HG02943 (cell line): ENCODE measurements around the gene MACROD2.
"Not testable (repeated sequence)": the region's sequence is repeated elsewhere in the genome, so short reads cannot be mapped to it uniquely, and the experiment has no call there.

ENCODE experiments used
- ATAC-seq: cut with Tn5 transposase; IDR thresholded peaks from one replicate; pipeline ENCODE4 v1.9.1; 2021; ENCODE audit warnings: mild to moderate bottlenecking, low read depth, moderate library complexity; ENCODE audit not compliant: unreplicated experiment

MACROD2 gene

DNA sequence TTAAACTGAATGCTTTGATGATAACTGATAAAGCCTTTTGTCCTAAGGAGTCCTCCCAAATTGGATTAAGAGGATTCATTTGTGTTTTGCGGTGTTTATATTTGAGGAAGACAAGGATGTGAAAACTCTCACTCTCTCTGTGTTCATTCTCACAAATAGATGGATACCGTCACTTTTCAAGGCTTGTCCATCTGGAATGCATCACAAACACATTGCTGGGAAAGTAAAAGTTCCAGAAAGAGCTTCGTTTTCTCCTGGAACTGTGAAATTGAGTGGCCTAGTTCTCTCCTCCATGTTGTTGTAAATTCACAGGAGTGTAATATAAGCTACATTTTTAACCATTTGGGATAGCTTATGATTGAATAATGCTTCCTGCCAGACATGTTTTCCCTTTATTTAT lies 923.7 kb downstream of the MACROD2 start:
- no peak for ATAC-seq

DNA sequence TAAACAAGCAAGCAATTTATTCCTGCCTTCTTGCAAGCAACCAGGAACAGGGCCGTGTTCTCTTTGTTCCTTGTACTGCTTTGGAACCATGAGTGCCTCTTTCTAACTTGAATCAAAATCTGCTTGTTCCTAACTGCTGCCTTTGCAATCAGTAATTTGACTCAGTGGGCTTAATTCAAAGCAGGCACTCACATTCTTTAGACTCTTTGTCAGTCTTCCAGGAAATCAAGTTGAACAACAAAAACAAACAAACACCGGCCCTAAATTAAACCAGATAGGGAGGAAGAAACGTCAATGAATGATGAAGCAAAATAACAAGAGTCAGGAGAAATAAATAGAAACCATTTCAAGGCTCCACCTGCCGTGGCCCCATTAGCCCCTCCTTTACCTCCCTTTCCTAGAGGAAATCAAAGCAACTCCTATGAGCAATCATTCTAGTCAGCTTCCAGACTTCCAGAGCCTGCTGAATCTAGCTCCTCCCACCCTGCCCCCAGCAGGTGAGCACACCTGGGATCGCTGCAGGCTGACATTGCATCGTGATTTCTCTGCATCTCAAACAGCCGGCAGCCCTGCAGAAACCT lies 924.3 kb downstream of the MACROD2 start:
- no peak for ATAC-seq

DNA sequence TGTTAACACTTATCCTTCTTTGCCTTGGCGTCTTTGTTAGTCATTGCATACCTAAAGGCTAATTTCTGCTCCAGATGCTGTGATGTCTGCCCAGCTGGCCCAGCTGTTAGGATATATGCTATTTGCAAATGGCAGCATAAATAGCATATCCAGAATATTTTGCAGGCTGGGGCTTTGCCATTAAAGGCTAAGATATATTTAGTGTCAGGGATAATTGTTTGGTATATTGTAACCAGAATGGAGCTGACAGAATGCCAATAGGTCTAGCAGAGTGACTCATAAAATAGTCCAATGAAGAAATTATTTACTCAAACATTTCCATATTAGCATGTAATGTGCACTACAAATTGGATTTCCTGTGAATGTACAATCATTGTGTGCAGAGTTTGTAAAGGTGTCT lies 926.2 kb downstream of the MACROD2 start:
- no peak for ATAC-seq

DNA sequence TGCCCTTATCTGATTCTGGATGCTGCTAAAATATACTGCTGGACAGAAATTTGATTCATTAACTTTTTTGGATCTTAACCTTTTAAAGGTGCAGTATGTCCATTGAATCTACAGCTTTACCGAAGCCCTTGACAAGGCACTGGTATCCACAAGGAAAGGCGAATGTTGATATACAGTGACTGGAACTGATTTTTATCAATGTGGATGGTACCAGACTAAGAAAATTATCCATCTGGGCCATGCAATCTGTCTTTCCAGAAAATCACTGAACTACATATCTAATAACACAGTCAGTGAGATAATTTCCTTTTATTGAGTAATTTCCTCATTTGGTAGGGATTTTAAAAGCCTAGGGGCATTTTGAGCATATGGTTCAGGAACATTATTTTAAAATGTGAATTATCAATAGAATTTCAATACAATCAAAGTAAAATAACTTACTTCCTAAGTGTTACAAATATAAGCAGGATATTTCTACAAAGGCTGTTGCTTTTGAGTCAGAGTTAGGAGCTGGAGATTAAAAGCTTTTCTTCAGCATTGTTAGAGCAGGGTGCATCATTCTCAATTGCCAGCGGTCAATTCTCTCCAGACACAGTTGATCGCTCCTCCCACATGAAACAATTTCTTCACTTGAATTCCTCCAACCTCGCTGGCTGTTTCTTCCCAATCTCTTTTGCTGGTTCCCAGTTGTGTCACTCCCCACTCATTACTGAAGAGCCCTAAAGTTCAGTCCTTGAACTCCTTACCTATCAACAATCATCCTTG lies 927.4 kb downstream of the MACROD2 start:
- ATAC-seq: no peak

DNA sequence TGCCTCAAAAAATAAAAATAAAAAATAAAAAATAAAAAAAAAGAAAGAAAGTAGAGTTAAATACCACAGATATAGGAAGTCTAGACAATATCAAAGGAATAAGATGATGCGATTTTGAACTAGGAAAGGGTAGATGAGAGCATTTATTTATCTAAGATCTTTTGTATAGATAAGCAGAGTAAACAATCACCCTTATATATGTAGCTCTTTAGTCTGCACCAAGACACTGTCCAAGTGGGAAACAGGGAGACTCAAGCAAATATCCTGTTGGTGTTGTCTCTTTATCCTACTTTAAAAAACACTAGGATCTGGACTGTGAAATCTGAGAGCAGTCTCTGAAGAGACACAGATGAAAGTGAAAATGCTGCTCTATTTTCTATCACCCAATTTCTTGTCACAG lies 929.1 kb downstream of the MACROD2 start:
- ATAC-seq: no peak

DNA sequence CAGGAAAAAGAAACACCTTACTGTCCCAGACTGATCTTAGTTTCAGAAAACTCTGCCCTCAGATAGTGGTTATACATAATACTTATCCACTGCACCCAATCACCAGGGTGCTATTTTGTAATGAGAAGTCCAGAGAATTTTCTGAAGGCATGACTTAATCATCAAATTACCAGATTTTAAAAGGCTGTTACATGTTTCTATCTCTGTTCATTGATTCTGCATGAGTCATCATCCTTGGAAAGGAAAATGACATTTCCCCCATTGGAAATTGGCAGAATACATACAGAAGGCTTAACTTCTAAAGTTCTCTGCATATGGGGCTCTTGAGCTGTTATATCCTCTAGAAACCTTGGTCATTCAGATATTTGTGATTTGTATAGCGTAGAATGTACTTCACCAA lies 930.0 kb downstream of the MACROD2 start:
- ATAC-seq: no peak

DNA sequence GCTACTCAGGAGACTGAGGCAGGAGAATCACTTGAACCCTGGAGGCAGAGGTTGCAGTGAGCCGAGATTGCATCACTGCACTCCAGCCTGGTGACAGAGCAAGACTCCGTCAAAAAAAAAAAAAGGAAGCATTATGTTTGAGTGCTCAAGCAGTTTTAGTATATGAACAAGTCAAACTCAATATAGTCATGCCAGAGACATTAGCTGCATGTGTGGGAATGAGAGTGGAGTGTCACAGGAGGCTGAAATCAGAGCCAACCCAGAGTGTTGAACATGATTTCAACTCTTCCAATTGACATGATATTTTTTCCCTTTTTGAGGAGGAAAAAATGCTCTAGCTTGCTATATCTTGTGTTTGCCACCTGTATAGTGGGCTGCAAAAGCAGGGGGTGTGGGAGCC lies 931.1 kb downstream of the MACROD2 start:
- not testable (repeated sequence) for ATAC-seq

DNA sequence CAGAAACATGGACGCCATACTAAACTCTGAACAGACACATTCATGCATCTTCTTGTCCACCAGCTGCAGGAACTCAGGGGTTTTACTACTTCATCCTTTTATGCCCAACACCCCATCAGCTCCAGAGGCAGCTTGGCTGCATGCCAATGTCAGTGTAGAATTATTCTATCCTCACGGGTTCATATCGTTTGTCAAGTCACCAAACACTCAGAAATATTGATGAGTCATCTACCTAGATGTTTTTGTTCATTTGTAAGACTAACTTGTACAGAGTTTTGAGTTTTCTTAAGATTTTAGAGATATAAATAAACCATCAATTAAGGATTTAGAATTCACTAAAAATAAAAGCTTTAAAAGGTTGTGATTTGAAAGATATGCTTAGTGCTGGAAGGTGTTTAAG lies 932.8 kb downstream of the MACROD2 start:
- ATAC-seq: no peak

DNA sequence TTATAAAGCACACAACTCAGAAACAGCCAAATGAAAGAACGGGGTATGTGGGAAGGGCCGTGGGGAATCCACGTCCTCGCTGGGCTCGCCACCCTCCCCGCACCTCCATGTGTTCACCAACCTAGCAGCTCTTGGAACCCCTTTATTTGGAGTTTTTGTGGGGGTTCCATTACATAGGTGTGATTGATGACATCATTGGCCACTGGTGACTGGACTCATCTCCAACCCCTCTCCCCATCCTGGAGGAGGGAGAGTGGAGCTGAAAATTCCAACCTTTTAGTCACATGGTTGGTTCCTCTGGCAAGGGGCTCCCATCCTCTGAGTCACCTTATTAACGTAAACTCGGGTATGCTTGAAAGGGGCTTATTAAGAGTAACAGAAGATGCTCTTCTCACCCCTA lies 934.1 kb downstream of the MACROD2 start:
- ATAC-seq: no peak

DNA sequence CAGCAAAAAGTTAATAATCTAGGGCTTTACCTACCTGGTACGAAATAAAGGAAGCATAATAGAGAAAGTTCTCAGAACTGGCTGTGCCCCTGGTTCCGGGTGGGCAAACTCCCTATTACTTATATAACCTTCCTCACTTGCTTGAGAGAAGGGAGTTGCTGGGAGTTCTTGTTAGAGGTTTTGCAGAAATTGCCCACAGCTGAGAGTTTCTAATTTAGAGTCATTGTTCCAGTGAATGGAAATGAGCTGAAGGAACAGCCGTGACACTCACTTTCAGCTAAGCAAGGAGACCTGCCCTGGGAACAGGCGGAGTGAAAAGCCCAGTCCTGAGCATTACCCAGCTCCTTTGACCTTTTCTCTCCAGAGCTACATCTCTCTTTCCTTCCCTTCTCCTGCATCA lies 936.7 kb downstream of the MACROD2 start:
- ATAC-seq: no peak

DNA sequence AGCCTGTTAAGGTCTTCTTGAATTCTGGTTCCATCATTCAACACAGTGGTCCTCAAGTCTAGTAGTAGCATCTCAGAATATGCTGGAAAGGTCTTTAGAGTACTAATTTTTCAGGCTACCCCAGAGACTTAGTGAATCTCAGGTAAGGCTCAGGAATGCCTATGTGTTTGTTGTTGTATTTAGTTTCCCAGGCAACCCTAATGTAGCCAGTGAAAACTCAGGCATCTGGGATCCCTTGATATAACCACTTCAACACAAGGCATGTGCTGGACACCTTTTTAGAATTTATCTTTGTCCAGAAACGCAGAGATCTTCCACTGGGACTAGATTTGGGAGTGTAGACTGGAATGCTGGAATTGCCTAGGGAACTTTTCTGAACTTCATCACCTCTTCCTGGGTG lies 940.0 kb downstream of the MACROD2 start:
- no peak for ATAC-seq

DNA sequence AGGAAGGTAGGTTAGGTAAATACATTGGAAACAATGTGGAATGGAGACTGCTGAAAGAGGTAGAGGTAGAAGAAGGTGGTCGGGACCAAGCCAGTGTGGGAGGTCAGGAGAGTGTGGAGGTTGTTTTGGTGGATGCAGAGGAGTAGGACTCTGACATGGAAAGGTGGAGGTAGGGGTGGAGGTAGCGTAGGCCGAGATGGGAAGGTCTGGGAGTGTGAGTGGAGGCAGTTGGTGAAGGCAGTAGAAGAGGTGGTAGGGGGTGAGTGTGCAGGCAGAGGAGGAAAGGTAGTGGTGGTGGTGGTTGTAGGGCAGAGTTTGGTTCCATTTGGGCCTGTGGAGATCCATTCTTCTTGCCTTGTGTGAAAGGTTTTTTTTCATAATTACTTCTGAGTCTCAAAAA lies 941.7 kb downstream of the MACROD2 start:
- no peak for ATAC-seq

DNA sequence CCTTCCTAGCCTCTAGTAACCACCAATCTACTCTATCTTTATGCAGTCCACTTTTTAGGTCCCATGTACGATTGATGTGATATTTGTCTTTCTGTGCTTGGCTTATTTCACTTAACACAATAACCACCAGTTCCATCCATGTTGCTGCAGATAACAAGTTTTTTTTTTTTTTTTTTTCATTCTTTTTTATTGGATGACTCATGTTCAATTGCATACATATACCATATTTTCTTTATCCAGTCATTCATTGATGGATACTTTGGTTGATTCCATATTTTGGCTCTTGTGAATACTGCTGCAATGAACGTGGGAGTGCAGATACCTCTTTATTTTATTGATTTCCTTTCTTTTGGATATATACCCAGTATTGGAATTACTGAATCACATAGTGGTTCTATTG lies 942.5 kb downstream of the MACROD2 start:
- no peak for ATAC-seq

DNA sequence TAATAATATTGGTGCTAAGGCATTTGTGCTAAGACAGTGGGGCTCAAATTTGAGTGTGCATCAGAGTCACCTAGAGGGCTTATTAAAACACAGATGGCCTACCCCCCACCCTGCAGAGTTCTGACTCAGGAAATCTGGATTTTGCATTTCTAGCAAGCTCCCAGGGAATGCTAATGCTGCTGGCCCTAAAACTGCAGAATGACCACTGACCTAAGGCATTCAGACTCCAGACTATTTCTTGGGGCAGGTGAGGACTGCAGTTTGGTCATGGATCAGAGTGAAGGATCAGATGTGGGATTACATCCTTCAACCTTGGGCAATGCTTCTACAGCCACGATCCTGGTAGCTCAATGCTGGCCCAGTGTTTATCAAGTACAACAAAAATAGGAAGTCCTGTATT lies 952.2 kb downstream of the MACROD2 start:
- ATAC-seq: no peak

DNA sequence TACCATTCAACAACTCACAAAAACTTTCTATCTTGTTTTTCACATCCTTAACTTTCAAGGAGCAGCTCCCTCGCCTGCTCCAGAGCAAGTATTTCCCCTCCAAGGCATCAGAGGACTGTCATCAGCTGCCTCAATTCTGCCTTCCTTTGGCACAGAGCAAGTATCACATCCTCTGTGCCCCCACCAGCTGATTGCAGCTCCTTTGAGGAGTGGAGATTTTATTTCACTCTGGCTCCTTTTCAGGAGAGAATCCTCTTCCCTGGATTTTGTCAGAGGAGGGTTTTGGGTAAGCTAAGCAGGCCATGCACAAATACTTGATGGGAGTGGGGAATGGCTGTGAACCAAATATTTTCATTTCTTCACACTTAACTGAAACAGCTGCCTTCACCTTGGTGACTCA lies 952.6 kb downstream of the MACROD2 start:
- ATAC-seq: no peak

DNA sequence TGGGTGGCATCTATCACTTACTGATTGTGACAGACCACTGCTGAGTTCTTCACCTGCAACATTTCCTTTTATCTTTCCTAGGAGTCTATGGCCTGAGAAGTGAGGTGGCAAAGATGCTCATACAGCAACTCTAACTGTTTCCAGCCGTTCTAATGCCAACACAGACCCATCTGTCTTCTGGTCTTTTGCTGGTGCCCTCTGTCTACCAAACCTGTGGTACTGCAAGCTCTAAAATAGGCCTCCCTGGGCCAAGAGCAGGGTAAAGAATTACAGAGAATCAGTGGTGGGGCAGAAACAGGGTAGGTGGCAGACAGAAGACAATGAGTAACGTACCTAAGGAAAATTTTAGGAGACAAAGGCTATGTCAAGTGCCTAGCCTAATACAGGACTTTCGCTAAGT lies 953.1 kb downstream of the MACROD2 start:
- no peak for ATAC-seq

DNA sequence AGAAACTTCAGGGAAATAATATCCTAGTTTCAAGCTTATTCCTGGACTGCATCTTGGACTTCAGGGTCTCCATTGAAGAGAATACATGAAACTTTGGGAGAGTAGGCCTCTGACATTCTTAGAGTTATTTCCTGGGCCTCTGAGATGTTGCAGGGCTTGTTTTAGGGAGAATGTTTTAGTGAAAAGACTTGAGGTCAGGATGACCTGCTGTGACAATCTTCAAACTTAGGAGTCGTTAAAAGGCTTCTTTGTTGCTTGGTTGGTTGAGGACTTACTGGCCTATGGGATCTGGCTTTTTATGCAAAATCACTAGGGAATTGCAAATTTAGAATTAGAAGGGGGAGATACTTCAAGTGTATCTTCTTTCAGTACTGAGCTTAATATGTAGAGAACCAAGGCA lies 955.3 kb downstream of the MACROD2 start:
- no peak for ATAC-seq

DNA sequence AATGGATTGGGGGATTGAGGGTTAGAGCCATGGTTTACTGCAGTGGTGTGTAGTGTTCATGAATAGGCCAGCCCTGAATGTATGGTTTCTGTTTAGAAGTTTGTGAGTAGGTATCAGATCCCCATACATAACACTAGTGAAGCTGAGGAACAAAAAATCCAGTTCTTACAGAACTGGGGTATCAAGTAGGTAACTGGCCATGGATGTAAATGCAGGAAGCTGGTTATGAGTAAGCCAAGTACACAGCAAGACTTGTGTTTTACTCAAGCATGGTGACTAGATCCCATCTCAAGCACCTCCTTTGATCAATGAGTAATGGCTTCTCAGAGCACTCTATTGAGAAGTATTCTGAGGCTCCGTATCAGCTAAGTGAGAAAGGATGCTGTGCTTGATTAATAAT lies 955.8 kb downstream of the MACROD2 start:
- ATAC-seq: no peak

DNA sequence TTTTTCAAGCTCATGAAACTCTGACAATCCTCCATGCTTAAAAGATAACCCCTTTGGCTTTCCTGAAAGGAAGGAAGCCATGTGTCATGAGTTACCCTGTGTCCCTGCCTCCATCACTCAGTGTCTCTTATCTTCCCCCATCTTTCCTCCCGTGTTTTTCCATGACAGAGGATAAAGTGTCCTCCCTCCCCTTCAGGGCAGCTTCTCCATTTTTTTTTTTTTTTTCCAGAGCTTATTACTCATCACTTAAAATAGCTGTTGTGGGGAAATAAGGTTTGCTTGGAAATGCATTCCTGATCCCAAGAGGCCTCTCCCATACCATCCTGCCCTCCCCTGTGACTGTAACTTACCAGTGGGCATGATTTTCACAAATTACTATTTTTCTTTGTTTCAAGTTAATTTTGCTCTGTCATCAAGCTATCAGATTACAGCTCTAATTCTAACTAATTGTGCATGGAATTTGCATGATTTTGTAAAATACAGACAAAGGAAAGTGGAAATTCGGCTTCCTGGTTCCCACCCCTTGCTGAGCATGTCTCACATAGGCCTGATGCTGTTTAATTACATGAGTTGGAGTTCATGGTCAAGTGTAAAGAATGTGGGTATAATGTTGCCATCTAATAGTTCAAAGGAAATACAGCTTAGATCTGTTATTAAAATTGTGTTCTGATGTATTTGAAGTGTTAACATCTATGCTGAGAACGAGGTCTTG lies 956.5 kb downstream of the MACROD2 start:
- ATAC-seq: no peak

DNA sequence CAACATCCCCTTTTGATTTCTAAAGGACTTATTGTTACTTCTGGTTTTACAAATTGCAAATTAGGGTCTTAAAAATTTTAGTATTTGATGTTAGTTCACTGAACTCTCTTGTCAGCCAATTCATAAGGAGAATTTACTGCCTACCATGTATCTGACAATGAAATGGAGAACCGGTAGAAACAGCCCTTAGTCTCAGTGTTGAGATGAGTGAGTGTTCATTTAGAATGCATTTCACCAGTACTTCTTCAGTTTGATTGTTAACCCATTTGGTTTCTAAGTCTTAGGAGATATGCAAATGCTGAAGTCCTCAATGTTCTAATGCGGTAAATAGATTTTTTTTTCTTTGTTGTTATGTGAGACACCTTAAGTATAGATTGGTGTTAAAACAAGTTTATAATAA lies 958.4 kb downstream of the MACROD2 start:
- ATAC-seq: no peak

DNA sequence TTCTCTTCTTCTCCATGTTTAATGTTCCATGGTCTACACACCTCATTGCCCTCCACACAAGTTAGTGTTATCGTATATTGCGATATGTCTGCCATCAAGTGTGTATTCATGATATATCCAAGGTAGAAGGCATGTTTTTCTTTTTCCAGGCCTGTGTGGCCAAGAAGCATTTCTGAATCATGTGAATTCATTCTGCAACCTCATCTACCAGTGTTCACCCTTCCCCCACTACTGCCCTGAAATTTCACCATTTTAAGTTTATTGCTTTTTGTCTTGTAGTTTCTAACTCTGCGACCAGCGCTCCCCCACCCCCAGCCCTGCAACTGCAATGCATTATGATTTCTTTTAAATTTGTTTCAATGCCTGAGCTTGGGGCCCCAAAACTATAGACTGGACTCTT lies 960.1 kb downstream of the MACROD2 start:
- no peak for ATAC-seq

DNA sequence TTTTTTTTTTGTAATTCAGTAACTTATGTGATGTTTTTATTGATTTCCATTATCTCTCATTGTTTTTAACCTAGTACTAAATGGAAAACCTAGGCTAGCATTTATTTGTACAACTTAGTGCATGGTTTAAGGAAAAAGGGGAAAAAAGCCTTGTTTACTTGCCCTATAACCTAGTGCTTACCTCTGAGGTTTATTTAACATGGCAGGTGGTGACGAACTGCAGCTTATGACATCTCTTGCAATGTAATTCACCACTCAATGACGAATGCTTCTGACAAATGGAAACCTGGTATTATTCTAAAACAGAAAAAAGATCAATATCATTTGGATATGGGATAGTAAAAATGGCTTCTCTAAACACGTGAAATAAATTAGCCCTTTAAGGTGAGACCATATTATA lies 960.7 kb downstream of the MACROD2 start:
- ATAC-seq: no peak
